HL-60/S4 (cell line): ENCODE results near the gene FSCN2.

Experiments used
- in situ Hi-C: fragments of 300-500 bp; cut with MboI; formaldehyde crosslinking; loops from 2 replicates; pipeline ENCODE4 v1.14.3; 2022; ENCODE audit warnings: low sequenced_read_pairs

FSCN2 gene

GRCh38 chr17:81510785-81511553 is 17.2 kb upstream of the FSCN2 start:
- in situ Hi-C loops = no loop called here

GRCh38 chr17:81511554-81511803 is 16.7 kb upstream of the FSCN2 start:
- in situ Hi-C loops = no loop called here

- in situ Hi-C loops = no loop called here
These were observed 16.2 kb upstream of the FSCN2 start for GRCh38 chr17:81511804-81512561.

- in situ Hi-C loops = no loop called here
These were observed 15.4 kb upstream of the FSCN2 start, which contains the start of gene ACTG1 for GRCh38 chr17:81512562-81513371. Gene ACTG1 (minus strand): TSS chr17:81512799. CDS start chr17:81512354, 445 bp downstream.

- in situ Hi-C loops = no loop called here
These were observed 14.8 kb upstream of the FSCN2 start for GRCh38 chr17:81513372-81513752.

GRCh38 chr17:81513753-81514488 is 14.3 kb upstream of the FSCN2 start:
- in situ Hi-C loops = no loop called here

- in situ Hi-C loops = no loop called here
These were observed 13.8 kb upstream of the FSCN2 start for GRCh38 chr17:81514489-81514738.

GRCh38 chr17:81514739-81515529 is 13.2 kb upstream of the FSCN2 start:
- in situ Hi-C loops = no loop called here

- in situ Hi-C loops = no loop called here
These were observed 12.6 kb upstream of the FSCN2 start for GRCh38 chr17:81515530-81516041.

- in situ Hi-C loops = no loop called here
These were observed 11.7 kb upstream of the FSCN2 start for GRCh38 chr17:81516439-81516838.

- in situ Hi-C loops = no loop called here
These were observed 11.2 kb upstream of the FSCN2 start for GRCh38 chr17:81517009-81517338.

GRCh38 chr17:81517339-81518112 is 10.7 kb upstream of the FSCN2 start:
- in situ Hi-C loops = no loop called here

GRCh38 chr17:81518113-81518784 is 9.9 kb upstream of the FSCN2 start:
- in situ Hi-C loops = no loop called here

GRCh38 chr17:81518785-81519283 is 9.3 kb upstream of the FSCN2 start:
- in situ Hi-C loops = no loop called here

GRCh38 chr17:81519284-81520020 is 8.7 kb upstream of the FSCN2 start:
- in situ Hi-C loops = no loop called here

- in situ Hi-C loops = no loop called here
These were observed 7.9 kb upstream of the FSCN2 start for GRCh38 chr17:81520021-81520901.
